Inferior parietal cortex (tissue), 1 donor: ENCODE results near the gene AMN.

ENCODE experiments used
- DNase-seq: peaks from one replicate; pipeline ENCODE4 v3.0.0-alpha.2; 2016; ENCODE audit errors: extremely low spot score

AMN gene

DNA sequence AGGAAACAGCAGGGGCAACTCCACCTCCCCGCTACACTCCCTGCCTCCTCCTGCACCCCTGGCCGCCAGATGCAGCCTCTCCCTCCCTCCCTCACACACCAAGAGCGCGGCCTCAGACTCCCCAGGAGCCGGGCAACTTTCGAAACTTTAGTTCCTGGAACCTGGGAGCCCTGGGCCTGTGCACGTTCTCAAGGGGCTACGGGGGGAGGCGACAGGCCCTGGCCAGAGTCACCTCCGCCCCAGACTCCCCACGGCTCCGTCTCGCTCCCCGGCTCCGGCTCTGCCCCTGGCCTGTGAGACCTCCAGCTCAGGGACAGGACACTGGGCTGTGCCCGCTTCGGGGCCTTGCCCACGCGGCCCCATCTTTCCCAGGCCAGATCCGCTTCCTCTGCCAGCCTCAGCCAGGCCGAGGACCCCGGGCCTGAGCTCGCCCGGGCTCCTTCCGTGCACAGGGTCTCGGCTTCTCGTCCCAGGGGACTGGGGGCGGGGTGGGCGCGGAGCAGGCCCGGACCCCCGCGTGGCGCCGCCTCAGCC, 5.5 kb downstream of the AMN start:
- no peak for DNase-seq

DNA sequence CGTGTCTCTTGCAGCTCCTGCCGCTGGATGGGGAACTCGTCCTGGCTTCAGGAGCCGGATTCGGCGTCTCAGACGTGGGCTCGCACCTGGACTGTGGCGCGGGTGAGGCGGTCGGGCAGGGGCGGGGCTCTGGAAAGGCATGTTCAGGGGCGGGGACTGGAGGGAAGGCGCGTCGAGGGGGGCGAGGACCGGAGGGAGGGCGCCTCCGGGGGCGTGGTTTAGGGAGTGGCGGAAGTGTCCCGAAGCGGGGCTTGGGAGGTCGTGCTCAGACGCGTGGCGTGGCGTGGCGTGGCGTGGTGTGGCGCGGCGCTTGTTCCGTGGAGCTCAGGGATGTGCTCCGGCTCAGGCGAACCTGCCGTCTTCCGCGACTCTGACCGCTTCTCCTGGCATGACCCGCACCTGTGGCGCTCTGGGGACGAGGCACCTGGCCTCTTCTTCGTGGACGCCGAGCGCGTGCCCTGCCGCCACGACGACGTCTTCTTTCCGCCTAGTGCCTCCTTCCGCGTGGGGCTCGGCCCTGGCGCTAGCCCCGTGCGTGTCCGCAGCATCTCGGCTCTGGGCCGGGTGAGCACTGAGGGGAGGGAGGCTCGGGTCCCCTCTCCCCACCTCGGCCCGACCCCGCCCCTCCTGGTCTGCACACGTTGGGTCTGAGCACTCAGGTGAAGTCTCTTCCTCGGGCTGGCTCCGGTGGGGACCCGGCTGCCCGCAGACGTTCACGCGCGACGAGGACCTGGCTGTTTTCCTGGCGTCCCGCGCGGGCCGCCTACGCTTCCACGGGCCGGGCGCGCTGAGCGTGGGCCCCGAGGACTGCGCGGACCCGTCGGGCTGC, 6.2 kb downstream of the AMN start:
- DNase-seq = no peak

DNA sequence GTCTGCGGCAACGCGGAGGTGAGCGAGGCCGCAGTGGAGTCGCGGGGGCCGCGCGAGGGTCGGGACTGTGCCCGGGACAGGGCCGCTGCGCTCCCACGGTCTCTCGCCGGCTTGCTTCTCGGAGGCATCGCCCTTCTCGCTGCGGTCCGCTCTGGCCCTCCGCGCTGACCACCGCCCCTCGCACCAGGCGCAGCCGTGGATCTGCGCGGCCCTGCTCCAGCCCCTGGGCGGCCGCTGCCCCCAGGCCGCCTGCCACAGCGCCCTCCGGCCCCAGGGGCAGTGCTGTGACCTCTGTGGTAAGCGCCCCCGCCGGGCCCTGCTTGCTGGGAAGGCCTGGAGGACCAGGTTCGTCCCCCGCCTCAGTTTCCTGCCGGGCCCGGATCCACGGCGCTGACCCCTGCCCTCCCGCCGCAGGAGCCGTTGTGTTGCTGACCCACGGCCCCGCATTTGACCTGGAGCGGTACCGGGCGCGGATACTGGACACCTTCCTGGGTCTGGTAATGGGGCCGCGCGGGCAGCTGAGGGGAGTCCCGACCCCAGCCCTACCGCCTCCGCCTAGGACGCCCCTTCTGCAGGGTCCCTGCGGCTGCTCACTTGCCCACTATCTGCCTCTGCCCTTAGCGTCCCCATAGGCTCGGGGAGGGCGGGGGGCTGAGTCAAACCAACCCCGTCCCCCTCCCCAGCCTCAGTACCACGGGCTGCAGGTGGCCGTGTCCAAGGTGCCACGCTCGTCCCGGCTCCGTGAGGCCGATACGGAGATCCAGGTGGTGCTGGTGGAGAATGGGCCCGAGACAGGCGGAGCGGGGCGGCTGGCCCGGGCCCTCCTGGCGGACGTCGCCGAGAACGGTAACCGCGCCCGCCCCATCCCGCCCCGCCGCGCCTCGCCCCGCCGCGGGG, 7.0 kb downstream of the AMN start:
- DNase-seq = no peak

DNA sequence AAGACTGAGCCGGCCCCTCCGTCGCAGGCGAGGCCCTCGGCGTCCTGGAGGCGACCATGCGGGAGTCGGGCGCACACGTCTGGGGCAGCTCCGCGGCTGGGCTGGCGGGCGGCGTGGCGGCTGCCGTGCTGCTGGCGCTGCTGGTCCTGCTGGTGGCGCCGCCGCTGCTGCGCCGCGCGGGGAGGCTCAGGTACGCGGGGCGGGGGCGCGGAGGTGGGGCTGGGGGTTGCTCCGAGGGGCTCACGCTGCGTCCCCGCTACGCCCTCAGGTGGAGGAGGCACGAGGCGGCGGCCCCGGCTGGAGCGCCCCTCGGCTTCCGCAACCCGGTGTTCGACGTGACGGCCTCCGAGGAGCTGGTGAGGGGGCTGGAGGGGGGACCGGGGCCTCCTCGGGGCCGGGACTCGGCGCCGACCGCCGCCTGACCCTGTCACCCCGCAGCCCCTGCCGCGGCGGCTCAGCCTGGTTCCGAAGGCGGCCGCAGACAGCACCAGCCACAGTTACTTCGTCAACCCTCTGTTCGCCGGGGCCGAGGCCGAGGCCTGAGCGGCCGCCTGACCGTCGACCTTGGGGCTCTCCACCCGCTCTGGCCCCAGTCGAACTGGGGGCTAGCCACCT, 7.8 kb downstream of the AMN start:
- no peak for DNase-seq

DNA sequence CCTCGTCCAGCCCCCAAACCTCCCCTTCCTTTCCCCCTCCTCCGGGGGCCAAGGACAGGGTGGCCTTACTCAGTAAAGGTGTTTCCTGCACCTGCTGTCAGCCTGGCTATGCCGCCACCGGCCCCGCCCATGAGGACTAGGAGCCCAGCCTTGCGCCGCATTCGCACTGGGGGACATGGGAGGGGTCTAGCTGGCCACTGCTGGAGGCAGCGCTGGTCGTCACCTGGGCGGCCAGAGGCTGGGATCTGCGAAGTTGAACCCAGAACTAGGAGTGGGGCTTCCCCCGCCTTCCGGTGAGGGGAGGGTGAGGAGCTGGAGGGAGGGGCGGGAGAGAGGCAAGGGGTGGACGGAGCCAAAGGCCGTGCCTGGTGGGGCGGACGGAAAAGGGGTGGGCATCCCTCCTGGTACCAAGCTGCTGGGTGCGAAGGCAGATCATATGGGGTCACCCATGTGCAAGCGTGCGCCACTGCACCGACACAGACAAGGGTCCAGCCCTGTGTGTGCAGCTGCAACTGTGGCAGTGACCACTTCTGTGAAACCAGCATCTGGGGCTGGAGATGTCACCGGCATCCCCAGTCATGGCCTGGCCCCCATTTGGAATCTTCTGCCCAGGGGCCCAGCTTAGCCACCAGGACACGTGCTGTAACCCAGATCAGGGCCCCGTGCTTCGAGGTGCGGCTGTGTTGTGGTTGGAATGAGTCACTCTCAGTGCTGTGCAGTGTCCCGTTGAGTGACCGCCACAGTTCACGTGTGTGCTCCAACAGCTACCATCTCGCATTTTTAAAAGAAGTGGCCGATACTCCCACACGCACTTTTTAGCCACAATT, 8.5 kb downstream of the AMN start:
- DNase-seq = no peak

DNA sequence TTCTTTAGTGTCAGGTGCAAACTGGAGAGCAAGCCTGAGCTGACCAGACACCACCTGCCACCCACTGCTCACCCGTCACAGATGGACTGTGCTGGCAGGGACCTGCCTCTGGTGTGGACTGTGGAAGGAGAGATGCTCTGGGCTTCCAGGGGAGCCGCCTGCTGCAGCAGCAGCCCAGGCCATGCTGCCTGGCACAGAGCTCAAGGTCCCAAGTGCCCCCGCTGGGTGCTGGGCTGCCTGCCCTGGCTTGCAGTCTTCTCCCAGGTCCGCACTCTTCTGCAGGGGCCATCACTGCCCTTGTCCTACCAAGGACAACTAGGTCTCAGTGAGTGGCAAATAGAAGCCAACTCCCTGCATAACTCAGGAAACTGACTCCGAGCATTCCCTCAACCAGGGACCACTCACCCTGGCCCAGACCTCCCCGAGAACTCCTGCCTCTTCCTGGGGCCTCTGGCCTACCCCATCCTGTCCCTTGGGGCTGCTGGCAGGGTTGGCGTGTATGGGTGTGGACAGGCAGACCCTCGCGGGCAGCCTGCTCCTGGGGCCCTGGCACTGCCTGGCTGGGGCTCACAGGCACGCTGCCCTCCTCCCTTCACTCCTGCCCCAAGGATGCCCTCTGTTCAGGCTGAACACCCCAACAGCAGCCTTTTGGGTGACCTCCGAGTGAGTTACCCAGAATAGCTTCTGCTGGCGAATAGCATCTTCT, 9.3 kb downstream of the AMN start:
- DNase-seq = no peak

DNA sequence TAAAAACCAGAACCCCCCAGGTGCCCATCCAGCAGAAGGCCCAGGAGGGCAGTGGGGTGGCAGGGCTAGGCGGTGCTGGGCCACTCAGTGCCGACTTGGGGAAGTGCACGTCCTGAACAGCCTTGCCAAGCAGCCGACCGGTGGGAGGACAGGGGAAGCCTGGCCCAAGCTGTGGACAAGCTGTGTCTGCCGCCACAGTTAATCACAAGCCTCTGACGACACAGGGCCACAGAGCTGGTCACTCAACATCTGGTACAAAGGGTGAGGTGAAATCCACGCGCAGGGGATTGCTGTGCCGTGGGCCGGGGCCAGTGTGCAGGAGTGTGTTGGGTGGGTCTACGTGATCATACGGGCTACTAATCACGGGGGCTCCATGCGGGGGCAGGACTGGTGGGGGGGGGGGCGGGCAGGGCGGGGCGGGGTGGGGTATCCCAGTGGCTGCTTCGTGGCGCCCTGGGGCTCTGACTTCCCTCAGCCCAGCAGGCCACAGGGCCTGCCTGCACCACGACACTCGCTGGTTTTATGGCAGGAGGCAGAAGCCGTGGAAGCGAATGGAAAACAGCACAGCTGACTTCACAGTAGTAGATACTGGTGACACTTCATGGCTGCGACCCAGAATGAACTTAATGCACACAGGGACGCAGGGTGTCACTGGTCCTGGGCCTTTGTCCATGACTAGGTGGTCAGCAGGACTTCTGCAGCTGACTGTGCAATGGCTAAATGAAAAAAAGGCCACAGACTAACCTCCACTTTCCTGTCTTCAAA, 10.2 kb downstream of the AMN start:
- DNase-seq = no peak

DNA sequence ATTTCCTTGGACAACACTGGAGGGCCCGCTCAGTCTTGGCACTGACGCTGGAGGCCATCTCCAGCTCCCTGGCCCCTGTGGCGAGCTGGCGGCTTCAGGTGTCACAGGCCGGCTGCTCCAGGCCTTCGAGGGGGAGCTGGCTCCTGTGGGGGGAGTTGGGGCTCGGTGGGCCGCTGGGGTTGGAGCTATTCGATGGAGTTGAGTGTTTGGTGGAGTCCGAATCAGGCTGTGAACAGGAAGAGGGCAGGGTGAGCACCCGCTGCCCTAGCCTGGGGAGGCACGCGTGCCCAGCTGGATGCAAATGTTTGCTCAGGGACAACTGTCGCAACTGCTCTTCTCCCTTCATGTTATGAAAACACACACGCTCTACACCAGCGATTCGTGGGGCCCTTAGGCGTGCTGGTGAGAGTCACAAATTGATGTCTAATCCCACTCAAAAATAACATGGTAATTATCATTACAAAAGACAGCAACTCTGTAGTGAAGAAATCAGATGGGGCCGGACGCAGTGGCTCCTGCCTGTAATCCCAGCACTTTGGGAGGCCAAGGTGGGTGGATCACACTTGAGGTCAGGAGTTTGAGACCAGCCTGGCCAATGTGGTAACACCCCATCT, 11.3 kb downstream of the AMN start:
- DNase-seq = no peak

DNA sequence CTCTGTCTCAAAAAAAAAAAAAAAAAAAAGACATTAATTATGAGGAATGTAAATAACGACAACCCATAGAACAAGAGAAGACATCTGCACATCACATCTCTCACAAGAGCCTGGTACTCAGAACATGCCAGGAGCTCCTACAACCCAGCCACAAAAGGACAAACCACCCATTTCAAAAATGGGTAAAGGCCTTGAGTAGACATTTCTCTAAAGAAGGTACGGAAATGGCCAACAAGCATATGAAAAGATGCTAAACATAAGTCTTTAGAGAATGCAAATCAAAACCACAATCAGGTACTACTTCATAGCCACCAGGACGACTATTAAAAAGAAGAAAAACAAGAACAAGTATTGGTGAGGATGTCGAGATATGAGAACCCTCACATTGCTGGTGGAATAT, 13.3 kb downstream of the AMN start:
- DNase-seq = no peak

DNA sequence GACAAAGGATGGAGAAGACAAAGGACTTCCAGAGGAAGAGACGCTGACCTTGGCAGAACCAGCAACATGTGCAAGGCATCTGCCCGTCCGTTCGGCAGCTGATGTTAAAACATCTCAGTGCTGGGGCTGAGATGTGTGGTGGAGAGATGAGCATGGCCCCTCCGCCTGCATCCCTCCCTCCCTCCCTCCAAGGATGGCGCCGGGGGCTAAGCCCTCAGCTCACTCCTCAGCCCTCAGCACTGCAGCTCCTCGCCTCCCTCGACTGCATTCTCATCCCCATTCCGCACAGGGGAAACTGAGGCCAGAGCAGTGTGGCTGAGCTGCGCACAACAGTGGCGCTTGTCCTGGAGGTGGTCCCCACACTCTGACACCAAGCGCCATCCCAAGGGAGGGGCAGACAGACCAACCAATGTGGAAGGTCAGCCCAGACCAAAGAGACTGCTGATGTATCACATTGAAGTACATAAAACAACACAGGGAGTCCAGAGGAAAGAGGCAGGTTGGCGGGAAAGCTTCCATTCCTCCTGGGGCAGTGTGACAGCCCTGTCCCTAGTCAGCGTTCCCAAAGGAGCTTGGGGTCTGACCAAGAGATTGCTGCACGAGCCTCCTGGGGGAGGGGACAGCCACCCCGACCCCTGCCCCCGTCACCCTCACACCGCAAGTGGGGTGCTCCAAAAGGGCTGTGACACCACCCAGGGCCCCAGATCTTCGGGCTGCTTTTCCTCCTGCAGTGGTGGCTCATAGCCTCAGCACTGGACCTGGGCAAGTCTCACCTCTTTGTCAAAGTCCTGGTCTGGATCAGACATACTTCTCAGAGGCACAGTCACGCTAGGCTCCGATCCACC, 15.1 kb downstream of the AMN start:
- no peak for DNase-seq

DNA sequence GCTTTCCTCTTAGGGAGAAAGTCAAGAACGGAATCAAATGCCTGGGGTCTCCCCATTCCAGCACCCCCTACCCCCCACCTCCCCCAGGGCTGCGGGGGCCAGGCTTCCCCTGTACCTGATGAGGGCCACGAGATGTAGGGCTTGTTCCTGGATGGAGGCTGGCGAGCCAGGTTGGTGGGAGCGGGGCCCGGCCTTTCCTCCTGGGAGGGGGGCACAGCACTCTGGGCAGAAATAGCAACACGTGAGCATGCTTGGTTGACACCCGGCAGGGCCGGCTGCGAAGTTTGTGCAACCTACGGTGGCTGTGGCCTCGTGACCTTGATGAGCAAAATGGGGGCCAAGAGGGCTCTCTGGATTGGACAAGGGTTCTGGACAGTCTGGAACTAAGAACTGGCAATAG, 15.7 kb downstream of the AMN start:
- no peak for DNase-seq

DNA sequence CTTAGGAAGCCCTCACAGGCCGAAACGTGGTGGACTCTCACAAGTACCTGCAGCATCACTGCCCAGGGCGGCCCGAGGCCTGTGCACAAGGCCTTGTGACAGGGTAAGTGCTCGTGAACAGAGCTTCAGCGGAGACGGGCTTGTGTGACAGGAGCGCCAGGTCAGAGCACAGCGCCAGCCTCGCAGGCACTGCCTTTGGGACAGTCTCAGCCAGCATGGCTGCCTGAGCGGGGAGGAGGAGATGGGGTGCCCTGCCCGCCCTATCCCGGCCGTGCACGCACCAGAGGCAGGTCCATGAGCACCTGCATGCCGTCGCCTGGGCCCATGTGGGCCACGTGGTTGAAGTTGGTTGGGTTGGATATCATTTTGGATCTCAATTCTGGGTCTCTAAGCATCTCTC, 16.9 kb downstream of the AMN start:
- no peak for DNase-seq

DNA sequence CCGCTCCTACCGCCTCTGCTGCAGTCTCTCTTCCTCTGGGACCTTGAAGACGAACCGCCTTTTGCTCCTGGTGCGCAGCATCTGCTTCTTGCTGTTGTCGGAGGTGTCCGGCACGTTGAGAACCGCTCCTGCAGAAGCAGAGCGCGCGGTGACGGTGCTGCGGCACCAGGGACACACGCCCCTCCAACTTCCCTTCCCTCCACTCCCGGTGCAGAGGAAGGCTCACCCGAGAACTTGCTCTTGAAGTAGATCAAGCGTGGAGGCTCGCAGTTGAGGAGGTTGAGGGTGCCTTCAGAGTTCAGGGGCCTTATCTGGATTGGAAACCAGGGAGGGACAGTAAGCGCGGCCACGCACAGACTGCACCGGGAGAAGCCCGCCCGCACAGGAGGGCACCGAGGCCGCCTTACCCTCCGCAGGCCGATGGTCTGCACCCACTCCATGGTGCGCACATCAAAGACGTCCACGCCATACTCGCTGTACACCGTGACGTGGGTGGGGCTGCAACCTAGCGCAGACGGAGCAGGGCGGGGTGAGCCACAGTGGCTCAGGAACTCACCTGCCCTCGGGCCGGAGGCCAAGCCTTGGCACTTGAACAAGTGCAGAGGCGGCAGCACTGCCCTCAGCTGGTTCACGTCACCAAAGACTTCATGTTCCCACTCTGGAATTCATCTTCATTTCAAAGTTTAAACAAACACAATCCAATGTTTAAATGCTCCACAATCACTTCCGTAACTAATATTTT, 17.5 kb downstream of the AMN start:
- no peak for DNase-seq

DNA sequence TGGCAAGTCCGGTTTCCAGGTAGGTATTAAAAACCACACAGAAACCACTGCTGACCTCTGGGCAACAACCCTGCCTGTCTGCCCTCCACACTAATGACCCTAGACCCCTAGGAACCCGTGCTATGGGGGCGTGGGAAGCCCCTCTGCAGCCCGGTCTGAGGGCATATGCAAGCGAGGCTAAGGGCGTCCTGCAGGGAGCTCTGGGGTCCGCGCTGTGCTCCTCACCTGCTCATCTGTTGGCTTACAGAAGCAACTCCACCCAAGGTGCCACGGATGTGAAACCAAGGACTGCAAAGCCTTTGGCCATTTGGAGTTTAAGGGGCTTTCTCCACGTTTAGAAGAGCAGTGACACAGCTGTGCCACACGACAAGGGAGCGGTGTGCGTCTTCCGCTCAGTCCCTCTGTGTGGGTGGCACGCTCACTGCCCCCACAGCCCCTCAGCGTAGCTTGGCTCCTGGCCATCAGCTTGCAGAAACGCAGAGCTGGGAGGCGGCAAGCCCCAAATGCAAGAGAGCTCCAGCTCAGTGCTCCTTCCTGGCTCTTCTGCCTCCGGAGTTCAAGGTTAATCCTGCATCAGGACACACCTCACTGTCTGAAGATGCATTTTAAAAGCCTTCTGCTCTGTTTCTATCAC, 18.4 kb downstream of the AMN start:
- no peak for DNase-seq

DNA sequence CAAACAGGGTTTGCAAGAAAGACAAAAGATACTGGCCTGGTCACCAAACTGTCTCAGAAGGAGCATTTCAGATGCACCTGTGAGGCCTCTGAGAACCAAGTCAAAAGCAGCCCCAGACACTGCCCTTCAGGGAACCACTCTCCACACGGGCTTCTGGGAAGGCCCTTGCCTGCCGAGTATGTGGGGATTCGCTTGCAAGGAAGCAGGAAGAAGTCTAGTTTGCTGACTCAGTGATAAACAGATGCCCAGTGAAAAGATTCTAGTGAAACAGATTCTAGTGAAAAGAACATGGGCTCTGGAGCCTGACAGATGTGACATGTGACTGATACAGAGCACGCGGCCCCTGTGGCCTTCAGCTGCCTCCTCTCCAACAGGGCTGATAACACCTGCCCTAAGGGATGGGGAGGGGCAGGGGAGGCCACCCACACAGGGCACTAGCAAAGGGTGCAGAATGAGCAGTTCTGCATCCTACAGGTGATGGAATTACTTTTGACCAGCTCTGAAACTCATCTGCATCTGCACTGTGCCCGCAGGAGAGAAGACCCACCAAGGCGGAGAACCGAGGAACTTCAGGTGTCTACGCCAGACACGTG, 19.1 kb downstream of the AMN start:
- no peak for DNase-seq

DNA sequence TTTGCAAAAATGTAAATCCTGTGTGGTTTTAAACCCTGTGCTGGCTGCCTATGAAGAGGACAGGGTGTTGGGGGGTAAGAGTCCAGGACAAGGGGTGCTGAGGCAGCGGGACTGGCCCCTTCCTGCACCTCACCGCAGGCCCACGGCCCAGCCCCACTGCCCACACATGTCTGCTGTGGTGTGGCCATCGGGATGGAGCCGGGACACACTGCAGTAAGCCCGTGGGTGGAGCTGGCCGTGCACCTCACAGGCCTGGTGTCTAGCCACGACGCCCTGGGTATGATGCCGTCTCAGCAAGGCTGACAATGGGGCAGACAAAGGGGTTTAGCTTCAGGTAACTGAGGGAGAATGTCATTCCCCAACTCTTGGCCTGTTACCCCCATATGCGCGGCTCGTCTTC, 19.6 kb downstream of the AMN start:
- no peak for DNase-seq

DNA sequence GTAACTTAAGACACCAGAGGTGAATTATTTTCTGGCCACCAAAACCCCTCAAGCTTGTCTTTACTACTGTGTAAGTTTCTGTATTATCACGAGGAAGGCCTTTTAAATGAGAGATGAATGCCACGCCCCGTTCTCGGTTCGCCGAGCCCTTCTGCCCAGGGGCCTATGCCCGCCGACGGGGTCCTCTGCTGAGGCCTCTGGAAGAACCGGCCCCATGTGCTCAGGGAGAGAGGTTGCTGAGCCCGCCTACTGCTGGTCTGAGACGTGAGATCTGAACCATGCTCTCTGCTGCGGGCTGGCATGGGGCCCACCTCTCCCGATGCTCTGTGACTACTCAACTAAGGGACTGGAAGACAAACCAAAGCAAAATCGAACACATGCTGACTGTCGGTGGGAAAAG, 21.0 kb downstream of the AMN start:
- no peak for DNase-seq
